ENCODE measurements around the gene PAM16.
"Not testable (repeated sequence)": the region's sequence is repeated elsewhere in the genome, so short reads cannot be mapped to it uniquely, and the experiment has no call there.

PAM16 gene

GRCh38 chr16:4347010-4347409 is 4.1 kb downstream of the PAM16 start:
- ChIA-PET CTCF (interaction anchor here (0.9 to 1.8 kb wide), 3 partner anchors 16 to 55 kb away, joined by 3 to 5 read pairs (median 4); no protein-coding TSS in a partner anchor), POLR2A (interaction anchor here (0.9 kb wide), 1 partner anchor 74 kb away, joined by 4 read pairs; the partner anchor contains the start of gene TFAP4)
- DNase-seq (ENCODE audit: extremely low spot score) = no peak
- TF ChIP-seq, protein P1, sequence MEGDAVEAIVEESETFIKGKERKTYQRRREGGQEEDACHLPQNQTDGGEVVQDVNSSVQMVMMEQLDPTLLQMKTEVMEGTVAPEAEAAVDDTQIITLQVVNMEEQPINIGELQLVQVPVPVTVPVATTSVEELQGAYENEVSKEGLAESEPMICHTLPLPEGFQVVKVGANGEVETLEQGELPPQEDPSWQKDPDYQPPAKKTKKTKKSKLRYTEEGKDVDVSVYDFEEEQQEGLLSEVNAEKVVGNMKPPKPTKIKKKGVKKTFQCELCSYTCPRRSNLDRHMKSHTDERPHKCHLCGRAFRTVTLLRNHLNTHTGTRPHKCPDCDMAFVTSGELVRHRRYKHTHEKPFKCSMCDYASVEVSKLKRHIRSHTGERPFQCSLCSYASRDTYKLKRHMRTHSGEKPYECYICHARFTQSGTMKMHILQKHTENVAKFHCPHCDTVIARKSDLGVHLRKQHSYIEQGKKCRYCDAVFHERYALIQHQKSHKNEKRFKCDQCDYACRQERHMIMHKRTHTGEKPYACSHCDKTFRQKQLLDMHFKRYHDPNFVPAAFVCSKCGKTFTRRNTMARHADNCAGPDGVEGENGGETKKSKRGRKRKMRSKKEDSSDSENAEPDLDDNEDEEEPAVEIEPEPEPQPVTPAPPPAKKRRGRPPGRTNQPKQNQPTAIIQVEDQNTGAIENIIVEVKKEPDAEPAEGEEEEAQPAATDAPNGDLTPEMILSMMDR (IDR thresholded peaks at IDR 0.05; ENCODE audit: control extremely low read depth, extremely low read depth, low read depth, missing control alignments) = no peak

DNA sequence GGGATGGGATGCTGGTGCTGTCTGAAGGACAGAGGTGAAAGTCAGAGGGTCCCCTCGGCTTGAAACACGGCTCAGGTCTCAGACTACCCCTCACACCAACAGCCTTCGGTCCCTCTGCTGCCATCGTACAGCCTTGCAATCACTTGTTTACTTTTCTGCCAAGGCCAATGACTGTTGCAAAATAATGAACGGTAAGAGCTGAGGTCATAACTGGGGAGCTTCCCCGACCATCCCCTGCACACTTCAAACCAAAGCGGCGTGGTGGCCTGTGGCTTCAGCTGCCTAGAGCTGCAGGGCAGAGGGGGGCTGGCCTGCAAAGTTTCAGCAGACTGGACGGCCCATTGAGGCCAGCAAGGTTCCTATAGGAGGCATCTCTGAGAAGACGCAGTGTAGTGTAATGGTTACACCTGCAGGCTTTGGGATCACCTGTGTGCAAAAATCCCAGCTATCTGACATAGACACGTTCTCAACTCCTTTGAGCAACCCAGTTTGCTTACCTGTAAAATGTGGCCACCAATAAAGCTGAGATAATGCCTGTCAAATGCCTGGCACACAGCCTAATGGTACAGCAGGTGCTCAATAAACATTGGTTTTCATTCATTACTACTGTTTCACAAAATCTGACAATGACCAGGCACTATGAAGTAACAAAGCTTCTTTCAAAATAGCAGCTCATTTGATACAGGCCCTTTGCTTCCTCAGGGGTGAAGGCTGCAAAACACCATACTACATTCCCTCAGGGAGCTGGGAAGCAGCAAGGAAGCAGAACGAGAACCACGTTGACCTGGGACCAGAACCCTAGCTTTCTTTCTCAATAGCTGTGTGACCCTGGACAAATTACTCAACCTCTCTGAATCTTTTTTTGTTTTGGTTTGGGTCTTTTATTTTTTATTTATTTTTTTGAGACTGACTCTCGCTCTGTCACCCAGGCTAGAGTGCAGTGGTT is 5.0 kb downstream of the PAM16 start:
- TF ChIP-seq, protein P1 (IDR thresholded peaks at IDR 0.05; ENCODE audit: control extremely low read depth, extremely low read depth, low read depth, missing control alignments) = no peak
- no peak for DNase-seq (ENCODE audit: extremely low spot score)
- POLR2A ChIA-PET = interaction anchor here (0.9 kb wide), 1 partner anchor 73 kb away, joined by 4 read pairs; the partner anchor contains the start of gene TFAP4
- CTCF ChIA-PET = interaction anchor here (0.9 to 1.8 kb wide), 7 partner anchors 9 to 72 kb away, joined by 3 to 6 read pairs (median 4); no protein-coding TSS in a partner anchor

GRCh38 chr16:4344983-4345835 is 5.9 kb downstream of the PAM16 start:
- POLR2A ChIA-PET = no interaction called here
- no peak for DNase-seq (ENCODE audit: extremely low spot score)
- CTCF ChIA-PET = interaction anchor here (1.3 to 1.8 kb wide), 4 partner anchors 14 to 71 kb away, joined by 4 to 6 read pairs (median 6); no protein-coding TSS in a partner anchor
- TF ChIP-seq, protein P1 (IDR thresholded peaks at IDR 0.05; ENCODE audit: control extremely low read depth, extremely low read depth, low read depth, missing control alignments) = no peak

GRCh38 chr16:4344300-4344982 is 6.7 kb downstream of the PAM16 start:
- POLR2A ChIA-PET; DNase-seq (ENCODE audit: extremely low spot score); CTCF ChIA-PET: not testable (repeated sequence)

DNA sequence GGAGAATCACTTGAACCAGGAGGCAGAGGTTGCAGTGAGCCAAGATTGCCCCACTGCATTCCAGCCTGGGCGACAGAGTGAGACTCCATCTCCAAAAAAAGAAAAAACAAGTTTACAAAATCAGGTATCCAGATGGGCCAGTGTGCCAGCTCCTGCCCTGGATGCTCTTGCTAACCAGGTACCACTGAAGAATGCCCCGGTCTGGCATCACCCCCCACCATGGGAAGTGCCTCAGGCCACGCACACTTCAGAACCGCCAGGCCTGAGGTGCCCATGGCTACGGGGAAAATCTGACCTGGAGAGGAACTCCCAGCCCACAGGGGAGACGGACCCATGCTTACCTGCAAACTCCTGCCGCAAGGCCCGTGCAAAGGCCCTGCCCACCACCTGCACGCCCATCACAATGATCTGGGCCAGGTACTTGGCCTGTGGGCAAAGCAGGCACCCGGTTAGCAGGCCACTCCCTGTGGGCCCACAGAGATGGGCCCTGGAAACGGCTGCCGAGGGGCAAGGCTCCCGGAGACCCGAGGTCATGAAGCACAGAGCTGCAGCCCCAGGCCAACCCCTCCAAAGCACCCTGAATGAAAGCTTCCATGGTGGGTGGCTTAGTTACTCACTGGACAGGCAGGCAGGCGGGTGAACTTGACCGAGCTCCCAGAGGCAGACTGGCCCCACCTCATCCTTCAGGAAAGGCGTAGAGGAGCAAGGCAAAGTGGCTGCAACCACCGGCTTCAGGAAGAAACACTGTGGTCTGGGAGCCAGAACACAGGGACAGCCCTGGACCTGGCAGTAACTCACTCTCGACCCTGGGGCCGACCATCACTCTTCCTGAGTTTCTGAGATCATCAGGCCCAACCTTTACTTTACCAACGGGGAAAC is 8.0 kb downstream of the PAM16 start:
- ChIA-PET CTCF (interaction anchor here (1.1 to 2.7 kb wide), 2 partner anchors 13 to 15 kb away, joined by 3 to 9 read pairs; no protein-coding TSS in a partner anchor), POLR2A (interaction anchor here (0.6 kb wide), 1 partner anchor 1810 kb away, joined by 3 read pairs; no protein-coding TSS in a partner anchor)
- DNase-seq (ENCODE audit: extremely low spot score) = no peak
- TF ChIP-seq, protein P1 (IDR thresholded peaks at IDR 0.05; ENCODE audit: control extremely low read depth, extremely low read depth, low read depth, missing control alignments) = no peak

DNA sequence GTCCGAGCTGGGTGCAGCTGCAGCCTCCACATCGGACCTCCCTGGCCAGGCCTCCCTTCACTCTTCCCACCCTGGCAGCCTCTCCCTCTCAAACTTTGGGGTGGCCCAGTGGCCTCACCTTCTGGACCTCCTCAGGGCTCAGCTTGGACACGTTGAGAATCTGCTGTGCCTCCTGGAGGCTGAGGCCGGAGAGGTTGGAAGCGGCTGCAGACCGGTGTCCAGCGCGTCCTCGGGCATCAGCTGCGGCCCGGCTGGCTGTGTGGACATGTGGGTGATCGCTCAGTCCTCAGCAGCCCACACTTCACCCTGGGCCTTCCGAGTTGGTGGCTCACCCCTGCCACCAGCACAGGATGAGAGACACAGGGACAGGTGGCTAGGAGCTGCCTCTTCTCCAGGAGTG is 9.9 kb downstream of the PAM16 start:
- ChIA-PET POLR2A (no interaction called here), CTCF (interaction anchor here (1.8 to 4.5 kb wide), 3 partner anchors 10 to 52 kb away, joined by 6 to 30 read pairs (median 9); no protein-coding TSS in a partner anchor)
- DNase-seq (ENCODE audit: extremely low spot score) = no peak
- TF ChIP-seq, protein P1 (IDR thresholded peaks at IDR 0.05; ENCODE audit: control extremely low read depth, extremely low read depth, low read depth, missing control alignments) = no peak
